Measurements from ENCODE around the gene THRB.

GRCh38 chr3:24374801-24375200 is 119.8 kb downstream of the THRB start:
- no peak for TF ChIP-seq EZH2 (IDR thresholded peaks at IDR 0.05)
- no peak for TF ChIP-seq POLR2AphosphoS5 (IDR thresholded peaks at IDR 0.05; ENCODE audit: borderline replicate concordance, low read depth, low read length)
- no peak for TF ChIP-seq FOXP2 (optimal IDR thresholded peaks at IDR 0.05; ENCODE audit: control extremely low read depth, extremely low read length, insufficient read depth)
